IMR-90 (cell line): ENCODE data around the gene ANKMY1. TPM values are rescaled to one million over a fixed set of nuclear protein-coding genes. Genes with fewer than 3 reads are reported as not detected.

Experiments
- ATAC-seq: fragments of 200-7000 bp; cut with Tn5 transposase; 2 replicates; pipeline ENCODE4 v1.9.1; 2020; ENCODE audit warnings: low read depth, mild to moderate bottlenecking, moderate library complexity
- BruUV-seq: library from RNA; stranded (reverse); fragments of 400-500 nt; replicated peaks from 2 replicates; lab custom pipeline; 2021; lab: Mats Ljungman, UMichigan
- CTCF ChIA-PET: fragments of 300-600 bp; formaldehyde crosslinking; extraction: SDS; loops from one replicate; lab custom pipeline; 2021; ENCODE audit warnings: antibody characterized with exemption; lab: Yijun Ruan, JAX
- POLR2A ChIA-PET: fragments of 300-600 bp; sonication (Branson Sonifier 250); formaldehyde crosslinking; loops from one replicate; lab custom pipeline; 2022; ENCODE audit warnings: antibody characterized with exemption; ENCODE audit not compliant: unreplicated experiment; lab: Charles Lee
- DNase-seq: peaks from one replicate; pipeline ENCODE4 v3.0.0; 2013
- H2AFZ ChIP-seq: replicated peaks from 2 replicates; pipeline ENCODE3; 2013; ENCODE audit warnings: low read length, mild to moderate bottlenecking; ENCODE audit not compliant: poor library complexity
- H2AK5ac ChIP-seq: 2 replicates; pipeline ENCODE4 v1.6.1; 2013; ENCODE audit warnings: low read depth, low read length, inconsistent platforms
- H2AK9ac ChIP-seq: replicated peaks from 2 replicates; pipeline ENCODE3; 2013; ENCODE audit warnings: mild to moderate bottlenecking, low read depth, low read length, moderate library complexity; ENCODE audit not compliant: poor library complexity
- H2BK120ac ChIP-seq: 2 replicates; pipeline ENCODE4 v1.6.1; 2013; ENCODE audit warnings: low read depth, low read length, inconsistent platforms
- H2BK15ac ChIP-seq: 3 replicates; pipeline ENCODE4 v1.6.1; 2013; ENCODE audit warnings: low read depth, low read length, inconsistent platforms
- H2BK20ac ChIP-seq: 2 replicates; pipeline ENCODE4 v1.6.1; 2013; ENCODE audit warnings: low read depth, mild to moderate bottlenecking, inconsistent platforms, low read length, moderate library complexity
- H2BK5ac ChIP-seq: 2 replicates; pipeline ENCODE4 v1.6.1; 2013; ENCODE audit warnings: mild to moderate bottlenecking, low read depth, low read length, inconsistent platforms; ENCODE audit not compliant: poor library complexity, severe bottlenecking
- H3K14ac ChIP-seq: replicated peaks from 2 replicates; pipeline ENCODE4 v1.6.1; 2013; ENCODE audit warnings: low read depth, low read length, inconsistent platforms
- H3K18ac ChIP-seq: 2 replicates; pipeline ENCODE4 v1.6.1; 2013; ENCODE audit warnings: low read depth, low read length, control low read depth
- H3K23ac ChIP-seq: 2 replicates; pipeline ENCODE4 v1.6.1; 2013; ENCODE audit warnings: low read depth, low read length, inconsistent platforms
- H3K27ac ChIP-seq: 2 replicates; pipeline ENCODE4 v1.5.1; 2013; ENCODE audit warnings: mild to moderate bottlenecking, control low read depth, low read length; ENCODE audit not compliant: insufficient read depth
- H3K27me3 ChIP-seq: 2 replicates; pipeline ENCODE4 v1.6.1; 2013; ENCODE audit warnings: low read length; ENCODE audit not compliant: control insufficient read depth, insufficient read depth
- H3K36me3 ChIP-seq: 2 replicates; pipeline ENCODE4 v1.6.1; 2013; ENCODE audit warnings: low read length, mixed read lengths; ENCODE audit not compliant: control insufficient read depth, insufficient read depth
- H3K4ac ChIP-seq: 2 replicates; pipeline ENCODE4 v1.6.1; 2013; ENCODE audit warnings: low read depth, low read length, inconsistent platforms
- H3K4me1 ChIP-seq: 2 replicates; pipeline ENCODE4 v1.6.1; 2013; ENCODE audit warnings: low read length, mixed read lengths; ENCODE audit not compliant: control insufficient read depth, insufficient read depth
- H3K4me2 ChIP-seq: 2 replicates; pipeline ENCODE4 v1.6.1; 2013; ENCODE audit warnings: low read depth, mild to moderate bottlenecking, control low read depth, low read length, moderate library complexity
- H3K4me3 ChIP-seq: 2 replicates; pipeline ENCODE4 v1.5.1; 2013; ENCODE audit warnings: low read depth, mild to moderate bottlenecking, control low read depth, low read length, moderate library complexity; ENCODE audit not compliant: insufficient read depth
- H3K56ac ChIP-seq: 2 replicates; pipeline ENCODE4 v1.6.1; 2013; ENCODE audit warnings: low read length, inconsistent platforms; ENCODE audit not compliant: insufficient read depth; ENCODE audit errors: extremely low read depth
- H3K79me1 ChIP-seq, 2 experiments: 2 replicates each; pipeline ENCODE4 v1.6.1; 2013; ENCODE audit warnings: low read length in 2 of 2, inconsistent platforms in 1 of 2, low read depth in 1 of 2
- H3K9ac ChIP-seq: 2 replicates; pipeline ENCODE4 v1.6.1; 2013; ENCODE audit warnings: low read depth, low read length, control low read depth
- H3K9me1 ChIP-seq: 2 replicates; pipeline ENCODE4 v1.6.1; 2013; ENCODE audit warnings: low read length, inconsistent platforms; ENCODE audit not compliant: insufficient read depth
- H3K9me3 ChIP-seq: 2 replicates; pipeline ENCODE4 v1.6.1; 2013; ENCODE audit warnings: low read length; ENCODE audit not compliant: control insufficient read depth, insufficient read depth
- H4K20me1 ChIP-seq: 2 replicates; pipeline ENCODE4 v1.6.1; 2013; ENCODE audit warnings: low read length, inconsistent platforms; ENCODE audit not compliant: insufficient read depth
- H4K5ac ChIP-seq: 2 replicates; pipeline ENCODE4 v1.6.1; 2013; ENCODE audit warnings: mild to moderate bottlenecking, low read depth, low read length, control low read depth
- H4K8ac ChIP-seq, 2 experiments: 2 replicates each; pipeline ENCODE4 v1.6.1; 2013; ENCODE audit warnings: low read depth in 2 of 2, low read length in 2 of 2, control low read depth in 1 of 2, inconsistent platforms in 1 of 2
- H4K91ac ChIP-seq: 2 replicates; pipeline ENCODE4 v1.6.1; 2013; ENCODE audit warnings: low read depth, low read length, inconsistent platforms; ENCODE audit not compliant: insufficient read depth
- CEBPB ChIP-seq: IDR thresholded peaks from 2 replicates; pipeline ENCODE4 v1.6.1; 2012; ENCODE audit warnings: low read depth, low read length, improper control_type of control experiment
- RAD21 ChIP-seq: IDR thresholded peaks from 2 replicates; pipeline ENCODE4 v1.6.1; 2012; ENCODE audit warnings: low read length, improper control_type of control experiment
- WGBS, 2 experiments: methylation state at CpG; one replicate each; pipeline versions ENCODE4 v1.1.5 to v1.1.7; 2013; ENCODE audit warnings: missing lambda C conversion rate in 2 of 2; ENCODE audit not compliant: insufficient read length in 1 of 2; ENCODE audit errors: extremely low coverage in 2 of 2; 5-methylcytosine and 5-hydroxymethylcytosine counted together
- dilution Hi-C: fragments of 300-500 bp; cut with HindIII; formaldehyde crosslinking; loops from one replicate; pipeline ENCODE4 v1.14.3; 2018; ENCODE audit warnings: low sequenced_read_pairs; ENCODE audit not compliant: unreplicated experiment
- in situ Hi-C: fragments of 300-500 bp; cut with MboI; formaldehyde crosslinking; loops from 3 replicates; pipeline ENCODE4 v1.14.3; 2019; ENCODE audit warnings: low sequenced_read_pairs, inconsistent platforms, mixed read lengths
- intact Hi-C: fragments of 100-400 bp; cut with micrococcal nuclease; formaldehyde crosslinking; loops from 2 replicates; pipeline ENCODE4 v1.10.0; 2022
- polyA plus RNA-seq, 3 experiments: library from polyadenylated mRNA; depleted of rRNA; stranded (reverse); fragments of >200 nt; gene quantifications; 2 replicates each; pipeline ENCODE4 v1.2.3, GENCODE V29; 2012; ENCODE audit warnings: low replicate concordance in 1 of 3
- total RNA-seq: library from RNA; depleted of rRNA; stranded (reverse); fragments of >200 nt; gene quantifications from 2 replicates; pipeline ENCODE4 v1.2.3, GENCODE V29; 2012

Gene ANKMY1
- total and polyA plus RNA-seq, 2 of the 4 experiments (the other 2 are of a cell fraction): 2.9 to 5.5 TPM

GRCh38 chr2:240527153-240527750 lies 30.5 kb downstream of the ANKMY1 start:
- Histone ChIP-seq H3K4ac (no peak overlapping the region), H3K18ac (no peak overlapping the region), H3K56ac (no peak overlapping the region), H4K20me1 (no peaks in the 10 kb centered on the region), H2AK5ac (no peak overlapping the region), H2AFZ (no peak overlapping the region), H3K9me1 (no peaks in the 10 kb centered on the region; the same call in 1 of the 2 replicates), H3K23ac (no peak overlapping the region), H3K4me1 (no peaks in the 10 kb centered on the region), H2BK20ac (no peak overlapping the region), H3K14ac (no peak overlapping the region), H3K27me3 (no peaks in the 10 kb centered on the region), H4K8ac (no peak overlapping the region), H3K9me3 (peaks cover 24% of the 10 kb centered on the region), H2AK9ac (peak overlapping the region; percentile 8), H3K27ac (no peak overlapping the region), H2BK15ac (no peak overlapping the region), H3K79me1 (peaks cover 0 to 4% of the 10 kb centered on the region in 2 experiments; a peak in 2 of 4 replicates), H4K5ac (no peak overlapping the region), H3K4me3 (no peak overlapping the region), H3K36me3 (peaks cover 15% of the 10 kb centered on the region; the same call in 1 of the 2 replicates), H2BK5ac (peak overlapping the region; percentile 26), H3K4me2 (no peak overlapping the region), H2BK120ac (no peak overlapping the region), H4K91ac (no peak overlapping the region), H3K9ac (no peak overlapping the region)
- TF ChIP-seq RAD21 (no peak), CEBPB (no peak)
- in situ Hi-C loops: no loop called here
- 63 to 100% methylated on average over 1 to 2 of the region's 3 CpGs for WGBS, 2 experiments
- ATAC-seq: no peak
- no peak for DNase-seq
- BruUV-seq: no TSS peak
- dilution Hi-C loops: no loop called here
- intact Hi-C loops: no loop called here
- ChIA-PET CTCF (no interaction called here), POLR2A (no interaction called here)
